ENCODE data around the gene SLIT3.

DNA sequence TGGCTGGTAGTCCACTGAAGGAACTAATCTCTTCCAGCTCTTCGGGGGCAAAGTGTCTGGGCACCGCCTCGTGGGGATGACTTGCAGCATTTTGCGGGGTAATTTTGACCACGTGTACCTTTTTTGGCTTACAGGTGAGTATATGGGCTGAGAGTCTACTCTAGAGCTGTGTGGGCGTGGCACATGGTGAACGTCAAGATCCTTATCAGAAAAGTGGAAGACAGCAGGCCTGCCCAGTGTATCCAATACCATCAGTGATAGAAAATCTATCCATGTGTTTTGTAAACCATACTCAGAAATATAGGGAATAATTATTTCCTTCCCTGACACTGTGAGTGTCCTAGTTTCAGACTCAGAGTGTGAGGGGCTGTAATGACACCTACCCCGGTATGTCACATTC is 148.5 kb downstream of the SLIT3 start:
- TF ChIP-seq, protein P1, sequence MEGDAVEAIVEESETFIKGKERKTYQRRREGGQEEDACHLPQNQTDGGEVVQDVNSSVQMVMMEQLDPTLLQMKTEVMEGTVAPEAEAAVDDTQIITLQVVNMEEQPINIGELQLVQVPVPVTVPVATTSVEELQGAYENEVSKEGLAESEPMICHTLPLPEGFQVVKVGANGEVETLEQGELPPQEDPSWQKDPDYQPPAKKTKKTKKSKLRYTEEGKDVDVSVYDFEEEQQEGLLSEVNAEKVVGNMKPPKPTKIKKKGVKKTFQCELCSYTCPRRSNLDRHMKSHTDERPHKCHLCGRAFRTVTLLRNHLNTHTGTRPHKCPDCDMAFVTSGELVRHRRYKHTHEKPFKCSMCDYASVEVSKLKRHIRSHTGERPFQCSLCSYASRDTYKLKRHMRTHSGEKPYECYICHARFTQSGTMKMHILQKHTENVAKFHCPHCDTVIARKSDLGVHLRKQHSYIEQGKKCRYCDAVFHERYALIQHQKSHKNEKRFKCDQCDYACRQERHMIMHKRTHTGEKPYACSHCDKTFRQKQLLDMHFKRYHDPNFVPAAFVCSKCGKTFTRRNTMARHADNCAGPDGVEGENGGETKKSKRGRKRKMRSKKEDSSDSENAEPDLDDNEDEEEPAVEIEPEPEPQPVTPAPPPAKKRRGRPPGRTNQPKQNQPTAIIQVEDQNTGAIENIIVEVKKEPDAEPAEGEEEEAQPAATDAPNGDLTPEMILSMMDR (IDR thresholded peaks at IDR 0.05) = no peak
- TF ChIP-seq POLR2A (IDR thresholded peaks at IDR 0.05; ENCODE audit: low read depth) (no peak), POLR2AphosphoS5 (IDR thresholded peaks at IDR 0.05) (no peak), EP300 (IDR thresholded peaks at IDR 0.05) (no peak)

All from esophagus muscularis mucosa (tissue), 4 donors.